CD1c-positive myeloid dendritic cell (primary cell): ENCODE data around the gene TMEM132D.

ENCODE experiments used
- DNase-seq: peaks from one replicate; pipeline ENCODE4 v3.0.0-alpha.2; 2016; ENCODE audit errors: extremely low spot score

The TMEM132D gene

DNA sequence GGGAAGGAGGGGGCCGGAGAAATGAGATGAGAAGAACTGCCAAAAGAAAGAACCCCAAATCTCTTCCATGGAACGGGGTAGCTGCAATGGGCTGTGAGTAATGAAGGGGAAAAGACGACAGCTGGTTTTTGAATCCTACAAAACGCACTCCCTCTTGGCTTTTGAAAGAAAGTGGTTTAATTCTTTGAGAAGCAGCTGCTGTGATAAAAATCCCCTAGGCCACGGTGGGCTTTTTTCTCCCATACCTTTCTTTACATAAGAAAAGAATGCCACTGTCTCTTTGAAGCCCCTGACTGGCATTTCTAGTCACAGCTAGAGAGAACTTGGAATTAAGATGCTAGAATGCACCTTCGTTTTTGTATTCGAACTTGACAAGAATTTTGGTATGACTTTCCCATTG lies 564.5 kb downstream of the TMEM132D start:
- DNase-seq = no peak

DNA sequence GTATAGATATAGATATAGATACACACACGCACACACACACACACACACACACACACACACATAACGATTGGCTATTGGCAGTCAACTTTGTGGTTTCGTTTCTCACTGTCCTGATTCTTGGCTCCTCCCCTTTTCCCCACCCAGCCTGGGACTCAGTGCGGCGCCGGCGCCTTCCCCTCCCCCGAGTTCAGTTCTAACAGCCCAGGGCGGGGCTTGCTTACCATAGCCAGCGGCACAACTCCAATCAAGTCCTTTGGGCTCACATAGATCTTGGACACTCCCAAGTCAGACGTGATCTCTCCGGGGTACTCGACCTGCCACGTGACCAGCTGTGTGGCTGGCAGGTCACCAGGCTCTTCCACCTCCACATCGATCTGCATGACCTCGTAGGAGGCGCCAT lies 566.4 kb downstream of the TMEM132D start:
- DNase-seq = no peak

DNA sequence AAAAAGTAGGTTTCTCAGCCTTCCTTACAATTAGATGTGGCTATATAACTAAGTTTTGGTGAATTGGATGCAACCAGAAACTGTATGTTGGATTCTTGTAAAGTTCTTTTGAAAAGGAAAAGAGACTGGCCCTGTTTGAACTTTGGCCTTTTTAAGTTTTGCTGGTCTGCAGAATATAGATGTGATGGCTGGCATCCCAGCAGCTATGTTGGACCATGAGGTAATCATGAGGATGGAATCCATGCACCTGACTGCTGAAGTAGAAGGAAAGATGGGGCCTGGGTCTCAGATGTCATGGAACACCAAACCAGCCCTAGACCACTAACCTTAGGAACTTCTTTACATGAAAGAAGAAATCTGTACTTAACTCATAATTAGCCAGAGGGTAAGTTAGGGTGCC lies 568.1 kb downstream of the TMEM132D start:
- DNase-seq = no peak

DNA sequence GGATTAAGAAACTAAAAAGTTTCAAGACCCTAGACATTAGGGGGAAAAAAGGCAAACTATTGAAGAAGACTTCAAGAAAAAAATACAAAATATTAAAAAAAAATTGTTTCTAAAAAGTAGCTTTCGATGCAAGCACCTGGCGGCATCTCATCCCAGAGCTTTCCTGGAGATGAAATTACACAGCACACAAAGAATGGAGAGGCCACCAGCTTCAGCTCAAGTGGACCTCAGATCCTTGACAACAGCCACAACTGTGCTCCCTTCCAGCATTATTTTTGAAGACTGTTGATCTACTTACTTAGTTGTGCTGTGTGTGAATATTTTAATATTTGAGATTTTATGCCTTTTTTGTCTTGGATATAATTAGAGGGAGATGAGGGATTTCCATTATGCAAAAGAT lies 571.5 kb downstream of the TMEM132D start:
- DNase-seq = no peak

DNA sequence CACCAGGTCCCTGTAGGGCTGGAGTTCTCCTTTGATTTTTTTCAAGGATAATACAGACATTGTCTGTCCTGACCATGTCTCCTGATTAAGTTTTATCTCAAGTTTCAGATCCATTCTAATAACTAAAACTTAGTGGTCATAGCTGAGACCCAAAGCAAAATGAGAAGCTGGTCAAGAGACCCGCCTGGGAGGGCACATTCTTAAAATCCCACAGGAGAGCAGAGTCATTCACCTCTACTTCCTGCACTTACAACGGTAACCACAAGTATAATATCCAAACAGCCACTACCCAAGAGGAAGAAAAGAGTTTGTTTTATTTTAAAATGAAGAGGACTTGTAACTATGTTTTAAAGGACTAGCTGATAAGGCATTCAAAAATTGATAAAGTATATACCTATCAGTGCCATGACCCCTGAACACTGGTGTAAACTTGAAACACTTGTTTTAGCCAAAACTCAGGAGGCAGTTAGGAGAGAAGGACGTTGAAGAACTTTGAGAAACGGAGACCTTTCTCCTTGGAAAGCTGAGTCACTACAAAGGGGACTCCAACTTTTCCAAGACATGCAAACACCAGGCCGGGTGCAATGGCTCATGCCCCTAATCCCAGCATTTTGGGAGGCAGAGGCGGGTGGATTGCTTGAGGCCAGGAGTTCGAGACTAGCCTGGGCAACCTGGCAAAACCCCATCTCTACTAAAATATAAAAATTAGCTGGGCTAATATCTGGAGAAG lies 572.3 kb downstream of the TMEM132D start:
- DNase-seq = no peak

DNA sequence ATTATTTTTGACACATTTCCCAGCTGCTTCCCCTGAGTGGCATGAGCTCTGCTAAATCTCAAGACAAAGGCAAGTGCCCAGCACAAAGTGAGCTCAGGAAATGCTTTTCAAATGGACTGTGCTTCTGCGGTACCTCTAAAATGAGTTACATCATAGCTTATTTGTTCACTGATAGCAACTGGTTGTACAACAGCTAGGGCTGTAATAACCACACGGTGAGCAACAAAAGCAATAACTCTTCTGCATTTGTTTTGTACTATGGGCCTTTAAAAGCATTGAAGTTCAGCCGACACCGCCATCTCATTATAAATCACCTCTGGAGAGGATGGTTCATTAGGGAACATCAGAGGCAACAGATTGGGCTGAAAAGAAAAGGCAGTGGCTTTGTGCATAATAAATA lies 575.6 kb downstream of the TMEM132D start:
- DNase-seq = no peak

DNA sequence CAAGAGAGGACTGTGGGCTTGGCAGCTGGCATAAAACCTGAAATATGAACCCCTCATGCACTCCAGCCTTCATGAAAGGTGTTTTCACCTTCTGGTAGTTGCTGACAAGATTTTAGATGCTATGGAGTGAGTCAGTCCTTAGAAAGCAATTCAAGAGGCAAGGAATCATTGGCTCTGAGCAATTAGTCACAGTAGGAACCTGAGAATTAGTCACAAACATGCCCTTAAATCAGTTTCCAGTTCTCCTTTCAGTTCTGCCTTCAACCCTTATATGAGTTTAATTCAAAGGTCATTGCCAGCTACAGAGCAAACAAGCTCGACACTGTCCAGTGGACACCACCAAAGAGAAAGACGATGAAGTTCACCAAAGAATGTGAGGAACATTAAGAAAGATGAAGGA lies 578.3 kb downstream of the TMEM132D start:
- no peak for DNase-seq

DNA sequence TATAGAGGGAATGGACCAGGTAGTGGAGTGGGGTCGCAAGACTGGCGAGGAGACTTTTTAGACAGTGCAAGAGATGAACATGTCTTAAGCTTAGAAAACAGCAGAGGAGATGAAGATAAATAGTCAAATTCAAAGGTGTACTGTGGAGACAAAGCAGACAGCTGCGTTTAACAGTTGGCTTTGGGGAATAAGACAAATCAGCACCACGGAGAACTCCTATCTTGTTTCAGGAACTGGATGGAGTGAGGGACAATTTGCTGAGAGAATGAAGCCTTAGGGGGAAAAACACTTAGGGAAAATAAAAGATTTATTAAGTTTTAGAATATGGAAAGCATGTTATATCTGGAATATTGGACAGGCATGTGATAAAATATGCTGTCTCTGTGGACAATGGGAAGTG lies 591.8 kb downstream of the TMEM132D start:
- DNase-seq = no peak

DNA sequence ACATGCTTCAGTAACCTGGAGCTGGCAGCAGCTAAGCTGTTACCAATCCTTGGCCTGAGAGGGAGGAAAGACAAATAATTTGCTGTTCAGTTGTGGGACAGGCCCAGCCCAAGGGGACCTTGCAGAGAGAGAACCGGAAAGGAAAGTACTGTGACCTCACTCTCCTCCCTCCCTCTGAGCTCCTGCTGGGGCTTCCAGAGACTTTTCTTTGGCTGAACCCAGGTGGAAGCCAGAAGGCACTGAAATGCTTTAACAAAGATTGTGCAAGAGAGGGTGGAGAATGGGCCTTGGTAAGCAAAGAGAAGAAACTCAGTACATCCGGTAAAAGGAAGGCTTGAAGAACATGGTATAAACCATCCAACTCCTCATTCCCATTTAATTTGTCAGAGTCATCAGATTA lies 593.5 kb downstream of the TMEM132D start:
- DNase-seq = no peak

DNA sequence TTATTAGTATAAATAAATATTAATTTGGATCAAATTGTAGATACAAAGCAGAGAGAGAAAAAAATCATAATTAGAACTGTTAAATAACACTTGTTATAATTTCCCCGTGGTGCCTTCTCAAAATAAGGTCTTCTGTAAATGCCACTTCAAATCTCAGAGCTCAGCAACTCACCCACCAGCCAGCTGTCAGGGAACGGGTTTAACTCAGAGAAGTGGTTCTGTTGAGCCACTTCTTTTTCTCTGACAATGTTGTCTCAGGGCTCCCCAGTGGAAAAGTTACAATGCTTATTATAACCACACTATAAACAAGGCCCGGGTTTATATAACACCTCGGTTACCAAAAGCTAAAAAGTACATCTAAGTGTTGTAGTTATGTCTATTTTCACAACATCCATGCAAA lies 598.0 kb downstream of the TMEM132D start:
- no peak for DNase-seq

DNA sequence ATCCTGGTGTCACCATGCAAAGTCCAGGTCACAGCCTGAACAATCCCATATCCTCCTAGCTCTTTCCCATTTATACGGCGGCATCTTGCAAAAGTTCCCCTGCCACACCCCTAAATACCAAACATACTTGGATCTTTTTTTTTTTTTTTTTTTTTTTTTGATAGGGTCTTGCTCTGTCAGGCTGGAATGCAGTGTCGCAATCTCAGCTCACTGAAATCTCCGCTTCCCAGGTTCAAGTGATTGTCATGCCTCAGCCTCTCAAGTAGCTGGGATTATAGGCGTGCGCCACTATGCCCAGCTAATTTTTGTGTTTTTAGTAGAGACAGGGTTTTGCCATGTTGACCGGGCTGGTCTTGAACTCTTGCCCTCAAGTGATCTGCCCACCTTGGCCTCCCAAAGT lies 599.3 kb downstream of the TMEM132D start:
- DNase-seq = no peak

DNA sequence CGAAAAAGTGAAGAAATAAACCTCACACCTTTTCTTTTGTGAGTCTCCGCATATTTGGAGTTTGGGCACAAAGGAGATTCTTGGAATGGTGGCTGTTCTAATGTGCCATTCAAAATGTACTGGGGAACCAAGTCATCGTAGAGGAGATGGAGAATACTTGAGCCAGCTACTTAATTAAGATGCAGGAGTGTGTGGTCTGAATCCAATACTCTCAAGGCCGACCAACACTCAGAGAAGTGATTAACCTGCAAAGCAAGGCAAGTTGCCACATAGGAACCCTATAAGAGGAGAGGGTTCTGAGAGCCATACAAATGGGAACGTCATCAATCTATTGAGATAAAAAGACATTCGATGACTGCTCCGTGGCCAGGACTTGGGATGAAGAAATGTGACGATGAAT lies 603.8 kb downstream of the TMEM132D start:
- no peak for DNase-seq

DNA sequence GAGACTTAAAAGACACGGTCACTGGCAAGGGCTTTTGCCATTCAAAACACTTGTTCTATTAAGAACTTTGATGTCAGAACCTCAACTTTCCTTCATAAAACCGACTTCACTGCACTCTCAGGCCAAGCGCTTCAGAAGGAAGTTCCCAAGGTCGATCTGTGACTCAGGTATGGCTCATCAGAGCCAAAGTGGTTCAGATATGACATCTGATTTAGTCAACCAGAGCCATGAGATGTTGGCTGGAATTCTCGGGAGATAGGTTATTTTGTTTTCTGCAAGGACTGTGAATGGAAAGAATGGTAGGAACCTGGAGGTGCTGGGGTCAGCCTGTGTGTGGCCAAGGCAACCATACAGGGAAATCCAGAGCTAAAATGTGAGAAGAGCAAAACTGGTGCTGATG lies 604.9 kb downstream of the TMEM132D start:
- no peak for DNase-seq

DNA sequence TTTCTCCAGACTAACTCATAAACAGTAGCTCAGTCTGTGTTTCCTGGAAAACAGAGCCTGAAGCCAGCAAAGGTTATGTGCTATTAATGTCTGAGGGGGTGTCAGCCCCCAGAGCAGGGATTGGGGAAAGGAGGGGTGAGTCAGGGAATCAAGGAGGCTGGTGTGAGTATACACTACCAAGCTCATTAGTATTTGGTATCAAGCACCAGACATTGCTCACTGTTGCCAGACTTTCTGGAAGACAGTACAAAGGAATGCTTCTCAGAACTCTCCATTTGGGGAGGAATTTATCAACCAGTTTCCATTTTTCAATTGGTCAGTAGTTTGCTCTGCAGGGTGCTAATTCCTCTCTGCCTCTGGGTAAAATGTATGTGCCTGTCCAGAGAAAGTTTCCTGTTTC lies 607.2 kb downstream of the TMEM132D start:
- DNase-seq = no peak

DNA sequence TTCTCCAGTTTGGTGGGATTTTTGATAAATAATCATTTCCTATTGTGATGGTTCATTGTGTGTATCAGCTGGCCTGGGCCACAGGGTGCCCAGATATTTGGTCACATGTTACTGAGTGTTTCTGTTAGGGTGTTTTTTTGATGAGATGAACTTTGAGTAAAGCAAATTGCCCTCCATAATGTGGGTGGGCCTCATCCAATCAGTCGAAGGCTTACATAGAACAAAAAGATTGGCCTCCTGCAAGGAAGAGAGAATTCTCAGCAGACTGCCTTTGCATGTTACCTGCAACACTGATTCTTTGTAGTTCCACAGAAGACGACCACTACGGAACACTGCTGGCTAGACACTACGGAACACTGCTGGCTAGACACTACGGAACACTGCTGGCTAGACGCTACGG lies 609.0 kb downstream of the TMEM132D start:
- no peak for DNase-seq

DNA sequence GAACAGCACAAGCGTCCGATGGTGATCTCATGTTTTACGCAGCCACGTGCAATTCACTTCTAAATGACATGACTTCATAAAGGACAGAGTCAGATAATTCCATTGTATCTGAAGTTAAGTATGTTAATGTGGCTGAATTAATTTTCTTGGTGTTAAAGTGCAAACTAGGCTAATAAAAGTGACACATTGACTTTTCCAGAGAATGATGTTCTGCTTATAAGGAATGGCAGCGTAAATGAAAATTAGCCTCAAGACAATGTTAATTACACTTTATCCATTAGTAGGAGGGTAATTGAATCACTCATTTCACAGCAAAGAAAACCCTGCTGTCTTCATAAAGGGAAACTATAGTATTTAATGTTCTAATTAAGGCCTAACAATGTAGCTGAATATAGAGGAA lies 624.1 kb downstream of the TMEM132D start:
- DNase-seq = no peak

DNA sequence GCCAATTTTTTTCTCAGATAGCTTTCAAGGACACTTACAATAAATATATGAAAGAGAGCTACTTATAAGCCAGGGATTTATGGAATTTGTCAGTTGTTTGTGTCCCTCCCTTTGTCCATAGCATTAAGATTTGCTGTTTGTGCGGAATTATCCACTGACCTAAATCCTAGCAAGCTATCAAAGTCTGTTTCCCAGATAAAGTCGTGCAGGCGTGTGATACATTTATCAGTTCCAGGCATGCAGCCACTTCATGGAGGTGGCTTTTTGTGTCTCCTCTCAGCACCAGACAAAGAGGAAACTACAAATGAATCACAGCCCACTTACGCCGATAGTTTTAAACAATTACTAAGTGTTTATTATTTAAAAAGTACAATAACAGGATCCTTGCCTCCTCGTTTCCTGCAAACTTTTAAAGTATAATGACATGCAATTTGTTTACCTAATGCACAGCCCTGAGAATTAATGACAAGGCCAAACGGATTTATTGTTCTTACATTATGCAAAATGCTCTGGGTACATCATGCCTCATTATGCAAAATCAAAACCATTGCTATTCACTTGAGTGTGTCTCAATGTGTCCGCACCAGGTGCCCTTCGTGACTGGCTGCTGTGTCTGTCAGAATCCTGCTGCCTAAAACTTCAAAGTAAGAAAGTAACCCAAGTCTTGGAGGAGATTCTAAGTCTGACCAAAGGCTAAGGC lies 627.3 kb downstream of the TMEM132D start:
- DNase-seq = no peak

DNA sequence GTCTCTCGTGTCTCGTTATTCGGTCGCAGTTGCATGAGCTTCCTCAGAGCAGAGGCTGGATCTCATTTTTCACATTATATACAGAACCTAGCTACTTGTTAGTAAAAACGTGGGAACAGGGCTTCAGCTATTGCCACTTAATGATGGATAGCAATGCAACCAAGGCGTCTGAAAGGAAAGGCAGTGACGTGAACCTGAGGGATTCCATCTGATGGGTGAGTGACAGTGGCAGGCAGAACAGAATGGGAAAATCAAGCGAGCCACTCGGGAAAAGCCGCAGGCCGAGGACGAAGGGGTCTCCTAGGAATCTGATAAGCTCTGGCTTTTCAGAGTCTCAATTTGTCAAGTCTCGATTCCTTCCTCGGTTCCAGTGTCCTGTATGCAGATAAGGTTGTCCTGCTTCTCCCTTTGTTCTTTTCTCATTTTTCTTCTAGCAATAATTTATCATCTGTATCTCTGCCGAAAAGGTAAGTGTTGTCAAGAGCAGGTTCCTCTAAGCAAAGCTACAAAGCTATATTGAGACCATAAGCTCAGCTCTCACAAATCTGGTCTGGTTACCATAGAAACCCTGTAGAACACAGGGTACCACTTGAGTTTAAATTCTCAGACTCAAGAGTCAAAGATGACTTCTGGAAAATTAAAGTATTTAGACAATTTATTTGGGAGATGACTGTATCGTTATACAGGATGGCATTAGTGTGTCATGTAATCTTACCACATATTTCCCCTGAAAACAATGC lies 633.9 kb downstream of the TMEM132D start:
- no peak for DNase-seq

DNA sequence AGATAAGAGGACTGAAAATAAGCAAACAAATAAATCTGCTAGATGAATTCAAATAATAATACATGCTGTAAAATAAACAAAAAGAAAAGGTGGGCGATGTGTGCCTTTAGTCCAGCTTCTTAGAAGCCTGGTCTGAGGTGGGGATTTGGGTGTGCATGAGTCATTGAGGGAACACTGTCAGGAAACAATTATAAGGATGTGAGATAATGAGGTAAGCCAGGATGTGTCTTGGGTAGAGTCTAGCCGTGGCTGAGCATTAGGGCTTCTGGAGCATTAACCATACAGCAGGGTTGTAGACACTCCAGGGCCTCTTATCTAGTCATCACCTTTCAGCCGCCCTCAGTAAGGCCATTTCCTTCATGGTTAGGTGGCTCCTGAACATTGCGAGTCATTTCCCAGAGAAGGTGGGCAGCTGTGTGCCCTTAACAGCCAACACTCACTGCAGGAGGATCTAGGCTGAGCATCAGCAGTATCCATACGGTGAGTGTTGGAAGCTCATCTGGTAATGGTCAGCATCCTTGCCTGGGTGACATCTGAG lies 645.0 kb downstream of the TMEM132D start:
- DNase-seq = no peak

DNA sequence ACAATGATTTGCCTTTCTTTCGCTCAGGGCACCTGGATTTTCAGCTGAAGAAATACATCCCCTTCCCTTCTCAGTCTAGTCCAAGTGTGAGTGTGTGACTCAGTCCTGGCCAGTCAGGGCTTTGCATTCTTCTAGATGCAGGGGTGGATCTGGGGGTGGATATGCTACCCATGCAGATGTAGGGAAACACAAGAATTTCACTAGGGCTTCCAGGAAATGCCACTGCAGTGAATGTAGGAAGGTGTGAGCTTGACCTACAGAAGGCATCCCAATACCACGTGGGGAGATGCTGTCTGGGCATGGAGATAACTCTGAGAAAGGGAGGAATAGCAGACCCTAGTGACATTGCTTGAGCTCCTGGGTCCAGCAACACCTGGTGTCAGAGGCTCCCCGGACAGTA lies 646.3 kb downstream of the TMEM132D start:
- DNase-seq = no peak

DNA sequence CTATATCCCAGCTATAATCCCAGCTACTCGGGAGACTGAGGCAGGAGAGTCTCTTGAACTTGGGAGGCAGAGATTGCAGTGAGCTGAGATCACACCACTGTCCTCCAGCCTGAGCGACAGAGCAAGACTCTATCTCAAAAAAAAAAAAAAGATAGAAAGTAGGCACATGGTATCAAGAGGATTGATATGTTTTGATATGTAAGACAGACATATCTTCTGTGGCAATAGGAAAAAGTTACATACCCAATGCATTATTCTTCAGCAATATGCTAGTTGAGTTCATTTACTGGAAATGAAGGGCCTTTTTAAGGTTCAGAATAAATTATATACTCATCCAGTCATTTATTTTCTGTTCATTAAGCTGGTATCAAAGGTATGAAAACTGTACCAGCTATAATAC lies 657.2 kb downstream of the TMEM132D start:
- no peak for DNase-seq

DNA sequence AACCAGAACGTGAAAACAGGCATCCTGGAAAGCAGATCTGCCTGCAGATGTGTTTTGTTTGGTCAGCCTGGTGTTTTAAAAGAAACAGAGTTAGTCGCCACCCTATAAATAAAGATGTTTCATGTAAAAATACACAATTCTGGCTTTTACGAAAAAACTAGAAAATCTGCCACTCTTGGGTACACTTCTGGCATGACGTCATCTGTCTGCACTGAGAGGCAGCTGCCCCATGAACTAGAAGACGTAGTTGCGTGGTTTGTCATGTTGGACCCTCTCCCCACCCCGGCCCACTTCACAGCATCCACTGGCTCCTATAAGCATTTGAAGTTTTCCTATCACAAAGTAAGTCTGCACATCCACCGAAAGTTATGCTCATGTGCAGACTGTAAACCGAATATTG lies 658.1 kb downstream of the TMEM132D start:
- no peak for DNase-seq

DNA sequence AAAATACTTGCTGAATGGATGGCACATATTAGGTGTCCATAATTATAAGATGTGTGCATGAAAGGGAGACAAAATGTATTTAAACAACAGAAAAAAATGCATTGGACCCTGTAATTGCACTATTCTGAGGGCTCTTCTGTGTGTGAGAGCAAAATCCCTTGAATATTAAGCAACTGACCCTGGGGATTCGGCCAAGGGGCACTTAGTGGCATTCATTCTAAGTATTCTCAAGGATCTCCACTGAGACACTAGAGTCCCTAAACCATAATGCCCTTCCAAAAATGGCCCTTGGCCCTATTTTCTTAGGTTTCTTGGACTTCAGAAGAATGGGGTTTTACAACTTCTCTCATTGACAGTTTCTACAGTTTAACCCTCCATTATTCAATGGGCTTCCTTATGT lies 662.0 kb downstream of the TMEM132D start:
- DNase-seq = no peak
